Measurements from ENCODE around the gene IQSEC1.

Gene IQSEC1

DNA sequence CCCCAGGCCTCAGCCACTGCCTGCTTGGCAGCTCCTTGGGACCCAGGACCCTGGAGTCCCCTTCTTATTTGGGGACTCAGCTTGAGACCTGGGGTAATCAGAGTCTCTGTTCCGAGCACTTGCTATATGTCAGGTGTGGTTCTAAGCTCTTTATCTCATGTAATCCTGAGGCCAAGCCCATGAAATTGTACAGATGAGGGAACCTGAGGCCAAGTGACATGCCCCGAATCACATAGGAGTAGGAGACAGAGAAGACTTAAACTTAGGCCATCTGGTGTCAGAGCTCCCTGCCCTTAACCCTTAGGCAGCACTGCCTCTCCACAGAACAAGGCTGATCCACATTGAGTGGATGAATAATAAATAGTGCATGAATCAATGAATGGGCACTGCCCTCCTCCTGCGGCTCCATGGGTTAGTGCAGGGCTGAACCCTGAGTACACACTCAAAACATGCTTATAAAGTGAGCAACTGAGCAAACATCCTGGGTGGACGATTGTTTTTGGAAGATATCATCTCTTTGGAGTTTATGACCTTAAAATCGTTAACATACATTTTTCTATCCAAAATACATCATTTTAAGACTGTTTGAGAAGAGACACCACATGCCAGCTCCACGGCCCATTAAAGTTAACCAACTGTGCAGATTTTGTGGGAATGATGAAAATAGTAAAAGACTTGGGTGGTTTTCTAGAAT lies 33.2 kb upstream of the IQSEC1 start:
- no peak for DNase-seq

DNA sequence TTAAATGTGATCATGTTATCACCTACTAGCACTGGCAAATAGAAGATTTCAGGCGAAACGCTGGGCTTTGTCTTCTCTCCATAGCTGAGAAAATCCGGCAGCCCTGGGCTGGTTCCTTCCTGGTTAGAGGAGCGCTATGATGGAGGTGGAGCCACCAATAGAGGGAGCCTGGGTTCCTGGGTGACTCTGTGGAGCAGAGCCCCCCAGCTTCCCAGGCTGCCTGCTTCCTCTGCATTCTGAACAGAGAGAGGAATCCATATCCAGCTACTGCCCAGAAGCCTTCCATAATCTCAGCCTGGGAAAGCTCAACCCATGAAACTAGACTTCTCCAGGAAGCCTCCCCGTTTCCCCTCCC lies 32.6 kb upstream of the IQSEC1 start:
- DNase-seq = no peak

DNA sequence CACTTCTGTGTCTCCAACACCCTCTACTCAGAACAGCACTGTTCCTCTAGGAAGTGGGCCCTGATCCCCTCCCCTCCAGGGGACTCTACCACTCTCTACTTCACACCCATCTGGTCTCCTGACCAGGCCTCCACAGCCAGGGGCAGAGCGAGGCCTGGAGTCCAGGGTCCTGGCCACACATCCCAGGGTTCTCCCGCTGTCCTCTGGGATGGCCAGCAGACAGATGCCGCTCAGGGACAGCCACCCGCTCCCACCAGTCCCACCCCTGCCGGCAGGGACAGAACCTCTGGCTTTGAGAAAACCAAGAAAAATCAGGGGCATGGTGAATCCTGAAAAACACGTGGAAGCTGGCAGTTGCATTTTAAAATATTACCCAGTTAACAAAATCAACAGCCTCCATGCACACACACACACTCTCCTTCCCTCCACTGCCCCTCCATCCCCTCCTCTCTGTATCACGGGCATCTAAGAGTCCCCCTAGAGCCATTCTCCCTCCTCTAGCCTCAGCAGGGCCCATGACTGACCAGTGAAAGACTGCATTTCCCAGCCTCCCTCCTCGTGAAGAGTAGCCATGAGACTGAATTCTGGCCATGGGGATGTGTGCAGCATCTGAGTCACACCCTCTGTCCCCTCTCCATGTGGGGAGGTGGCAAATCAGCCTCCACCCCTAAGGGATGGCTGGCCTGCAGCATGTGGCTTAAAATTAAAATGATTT lies 32.1 kb upstream of the IQSEC1 start:
- no peak for DNase-seq

GRCh38 chr3:13104511-13104910 lies 31.3 kb upstream of the IQSEC1 start:
- no peak for DNase-seq

GRCh38 chr3:13103416-13104058 lies 30.3 kb upstream of the IQSEC1 start:
- no peak for DNase-seq

DNA sequence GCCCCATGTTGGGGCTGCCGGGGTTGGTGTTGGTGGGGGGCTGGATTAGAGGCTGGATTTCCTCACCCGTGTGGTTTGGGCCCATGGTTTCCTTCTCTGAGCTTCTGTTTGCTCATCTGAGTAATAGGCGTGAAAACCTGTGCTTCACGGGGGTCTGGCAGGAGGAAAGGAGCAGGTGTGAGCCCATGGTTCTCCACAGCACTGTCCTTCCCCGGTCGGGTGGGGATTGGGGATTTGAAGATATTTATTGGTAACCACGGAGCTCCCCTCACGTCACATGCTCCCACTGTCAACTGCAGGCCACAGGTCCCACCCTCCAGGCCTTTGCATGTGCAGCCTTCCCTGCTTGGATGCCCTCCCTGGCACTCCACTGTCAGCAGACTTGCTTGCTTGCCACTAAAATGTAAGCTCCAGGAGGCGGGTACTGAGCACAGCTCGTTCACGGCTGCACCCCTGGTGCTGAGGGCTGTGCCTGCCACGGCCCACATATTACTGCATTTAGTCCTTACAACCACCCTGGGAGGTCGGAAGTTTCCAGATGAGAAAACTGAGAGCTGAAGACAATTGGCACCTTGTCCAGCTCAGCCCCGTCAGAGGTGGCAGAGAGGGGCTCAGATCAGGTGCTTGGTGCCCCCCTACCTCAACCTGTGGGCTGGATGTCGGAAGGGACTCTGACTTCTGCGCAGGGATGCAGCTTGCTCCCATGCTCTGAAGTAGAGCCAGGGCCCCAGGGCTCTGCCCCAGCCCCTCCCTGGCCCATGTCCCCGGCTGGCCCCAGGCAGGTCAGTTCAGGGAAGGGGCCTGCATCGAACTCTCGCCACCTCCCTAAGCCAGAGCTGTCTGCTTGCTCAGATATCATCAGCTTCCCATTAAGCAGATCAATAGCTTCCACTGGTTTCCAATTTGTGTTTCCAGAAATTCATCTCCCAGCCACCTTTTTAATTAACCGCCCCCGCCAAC lies 29.4 kb upstream of the IQSEC1 start:
- no peak for DNase-seq

- no peak for DNase-seq
Measured at GRCh38 chr3:13099707-13100106, 26.5 kb upstream of the IQSEC1 start.

- DNase-seq = no peak
Measured at GRCh38 chr3:13098192-13098988, 25.2 kb upstream of the IQSEC1 start.

- no peak for DNase-seq
Measured at GRCh38 chr3:13096356-13096755, 23.1 kb upstream of the IQSEC1 start.

- no peak for DNase-seq
Measured at GRCh38 chr3:13095408-13095937, 22.2 kb upstream of the IQSEC1 start.

DNA sequence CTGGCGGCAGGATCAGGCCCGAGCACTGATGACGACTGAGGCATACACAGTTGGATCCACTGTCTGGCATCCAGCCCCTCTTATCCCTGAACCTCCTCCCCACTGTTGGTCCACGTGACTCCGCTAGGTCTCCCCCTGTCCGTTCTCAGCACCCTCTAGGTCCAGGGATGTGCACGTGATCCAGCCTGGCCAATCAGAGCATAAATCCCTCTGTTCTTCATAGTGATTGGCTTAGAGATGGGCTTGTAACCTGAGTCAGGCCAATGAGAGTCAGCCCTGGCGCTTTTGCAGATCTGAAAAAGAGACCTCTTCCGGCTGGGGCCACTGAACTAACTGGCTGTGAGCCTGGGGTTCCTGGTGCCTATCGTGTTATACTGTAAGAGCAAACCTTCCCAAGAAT lies 20.5 kb upstream of the IQSEC1 start:
- no peak for DNase-seq

GRCh38 chr3:13092621-13093617 lies 19.7 kb upstream of the IQSEC1 start:
- DNase-seq = no peak

- DNase-seq = peak; percentile 3 to 45
Measured at GRCh38 chr3:13091898-13092611, 18.8 kb upstream of the IQSEC1 start.

GRCh38 chr3:13088028-13089006 lies 15.1 kb upstream of the IQSEC1 start:
- no peak for DNase-seq

- DNase-seq = no peak
Measured at GRCh38 chr3:13087320-13087990, 14.2 kb upstream of the IQSEC1 start.

DNA sequence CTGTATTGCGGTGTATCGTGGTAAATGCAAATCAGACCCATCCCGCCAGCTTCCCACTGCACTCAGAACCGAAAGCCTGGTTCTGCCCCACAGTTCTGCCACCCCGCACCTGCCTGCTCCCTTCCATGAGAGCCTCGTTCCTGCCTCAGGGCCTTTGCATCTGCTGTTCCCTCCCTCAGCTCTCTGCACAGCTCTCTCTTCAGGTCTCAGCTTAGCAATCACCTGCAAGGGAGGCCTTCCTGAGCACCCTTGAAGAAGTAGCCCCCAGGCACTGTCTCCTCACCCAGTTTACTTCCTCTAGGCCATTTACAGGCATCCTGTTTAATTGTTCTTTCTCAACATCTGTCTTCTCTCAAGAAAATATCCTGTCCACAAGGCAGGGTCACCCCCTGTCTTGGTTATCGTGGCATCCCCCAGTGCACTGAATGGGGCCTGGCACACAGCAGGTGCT lies 13.3 kb upstream of the IQSEC1 start:
- DNase-seq = no peak

GRCh38 chr3:13085846-13086179 lies 12.6 kb upstream of the IQSEC1 start:
- DNase-seq = no peak

All from NCI-H1930 (cell line).